GM21576 (cell line): ENCODE measurements around the gene TSR3.

Experiments
- ATAC-seq: cut with Tn5 transposase; IDR thresholded peaks from one replicate; pipeline ENCODE4 v1.9.1; 2021; ENCODE audit warnings: mild to moderate bottlenecking, moderate library complexity; ENCODE audit not compliant: unreplicated experiment

The TSR3 gene

GRCh38 chr16:1326391-1326790 is 25.3 kb downstream of the TSR3 start:
- ATAC-seq, result no peak

GRCh38 chr16:1325673-1326371 is 25.9 kb downstream of the TSR3 start:
- ATAC-seq, result no peak

- ATAC-seq, result no peak
Observed at GRCh38 chr16:1325261-1325660, 26.4 kb downstream of the TSR3 start.

- no peak for ATAC-seq
Observed at GRCh38 chr16:1324286-1324826, 27.3 kb downstream of the TSR3 start.

- ATAC-seq, result no peak
Observed at GRCh38 chr16:1323296-1324239, 28.1 kb downstream of the TSR3 start.

GRCh38 chr16:1322407-1322806 is 29.3 kb downstream of the TSR3 start:
- ATAC-seq, result no peak

- ATAC-seq, result no peak
Observed at GRCh38 chr16:1320658-1321240, 30.9 kb downstream of the TSR3 start.

- no peak for ATAC-seq
Observed at GRCh38 chr16:1320097-1320496, 31.6 kb downstream of the TSR3 start.

GRCh38 chr16:1319041-1319440 is 32.6 kb downstream of the TSR3 start:
- no peak for ATAC-seq

GRCh38 chr16:1318268-1318545 is 33.5 kb downstream of the TSR3 start:
- ATAC-seq, result no peak

GRCh38 chr16:1317479-1318267 is 34.0 kb downstream of the TSR3 start:
- ATAC-seq, result no peak

- ATAC-seq, result no peak
Observed at GRCh38 chr16:1316033-1316405, 35.7 kb downstream of the TSR3 start.

GRCh38 chr16:1315081-1316032 is 36.3 kb downstream of the TSR3 start:
- ATAC-seq, result no peak

- no peak for ATAC-seq
Observed at GRCh38 chr16:1314399-1315068, 37.1 kb downstream of the TSR3 start.

GRCh38 chr16:1313721-1314369 is 37.8 kb downstream of the TSR3 start:
- no peak for ATAC-seq

GRCh38 chr16:1312903-1313302 is 38.8 kb downstream of the TSR3 start:
- no peak for ATAC-seq

- no peak for ATAC-seq
Observed at GRCh38 chr16:1312467-1312816, 39.2 kb downstream of the TSR3 start.

- no peak for ATAC-seq
Observed at GRCh38 chr16:1311738-1312466, 39.8 kb downstream of the TSR3 start.
